Activated T-helper 2 cell treated with anti-CD3 and anti-CD28 coated beads, Interferon-gamma antibody, Interleukin-2, Interleukin-4, amounts not matched to agents 10 μg/mL and 5 μg/mL and 100 μg/mL, durations not matched to agents 14 hours and 24 hours and 36 hours (primary cell): ENCODE results near the gene SCEL. TPM values are rescaled to one million over a fixed set of nuclear protein-coding genes. Genes with fewer than 3 reads are reported as not detected.

ENCODE experiments used
- DNase-seq: peaks from one replicate; pipeline ENCODE4 v3.0.0; 2021; ENCODE audit warnings: low spot score
- H3K27ac Mint-ChIP-seq: one replicate; pipeline ENCODE4 v1.8.0; 2021; ENCODE audit warnings: mixed read lengths
- H3K27me3 Mint-ChIP-seq: one replicate; pipeline ENCODE4 v1.8.0; 2021; ENCODE audit warnings: low read depth, mixed read lengths
- H3K36me3 Mint-ChIP-seq: one replicate; pipeline ENCODE4 v1.8.0; 2021; ENCODE audit warnings: low read depth, mixed read lengths
- H3K4me1 Mint-ChIP-seq: one replicate; pipeline ENCODE4 v1.8.0; 2021; ENCODE audit warnings: low read depth, mixed read lengths
- H3K4me3 Mint-ChIP-seq: one replicate; pipeline ENCODE4 v1.8.0; 2021; ENCODE audit warnings: low read depth, mild to moderate bottlenecking, moderate library complexity, mixed read lengths
- H3K9me3 Mint-ChIP-seq: one replicate; pipeline ENCODE4 v1.8.0; 2021; ENCODE audit warnings: mixed read lengths
- intact Hi-C: fragments of 100-400 bp; cut with micrococcal nuclease; formaldehyde crosslinking; loops from one replicate; pipeline ENCODE4 v1.15.1; 2023
- total RNA-seq: library from RNA; stranded (reverse); gene quantifications from 2 replicates; pipeline ENCODE4 v1.2.3, GENCODE V29; 2022

Gene SCEL
- total RNA-seq, 1 donor from 2014 or later, result not detected

DNA sequence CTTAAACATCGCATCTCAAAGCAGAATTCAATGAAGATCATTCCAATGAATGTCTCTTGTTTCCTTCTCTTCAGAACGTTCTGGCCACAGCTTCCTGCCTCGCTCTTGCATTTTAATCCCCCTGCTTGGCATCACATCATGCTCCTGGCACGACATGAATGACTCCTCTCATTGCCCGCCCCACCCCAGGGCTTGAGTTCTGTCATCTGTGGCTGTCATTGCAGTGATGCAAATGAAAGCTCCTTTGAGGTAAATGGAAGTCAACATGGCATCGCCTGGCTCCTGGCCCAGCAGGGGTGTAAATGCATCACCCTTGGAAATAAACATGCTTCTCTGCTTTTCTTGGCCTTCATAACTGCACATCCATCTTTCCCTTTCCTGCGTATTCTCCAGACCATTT lies 48.6 kb downstream of the SCEL start:
- no peak overlapping the region for H3K4me3 Mint-ChIP-seq
- H3K9me3 Mint-ChIP-seq, result no peaks in the 10 kb centered on the region
- DNase-seq, result no peak
- no peak overlapping the region for H3K27ac Mint-ChIP-seq
- H3K4me1 Mint-ChIP-seq, result no peaks in the 10 kb centered on the region
- intact Hi-C loops, result no loop called here
- no peaks in the 10 kb centered on the region for H3K36me3 Mint-ChIP-seq
- H3K27me3 Mint-ChIP-seq, result peaks cover 4% of the 10 kb centered on the region

DNA sequence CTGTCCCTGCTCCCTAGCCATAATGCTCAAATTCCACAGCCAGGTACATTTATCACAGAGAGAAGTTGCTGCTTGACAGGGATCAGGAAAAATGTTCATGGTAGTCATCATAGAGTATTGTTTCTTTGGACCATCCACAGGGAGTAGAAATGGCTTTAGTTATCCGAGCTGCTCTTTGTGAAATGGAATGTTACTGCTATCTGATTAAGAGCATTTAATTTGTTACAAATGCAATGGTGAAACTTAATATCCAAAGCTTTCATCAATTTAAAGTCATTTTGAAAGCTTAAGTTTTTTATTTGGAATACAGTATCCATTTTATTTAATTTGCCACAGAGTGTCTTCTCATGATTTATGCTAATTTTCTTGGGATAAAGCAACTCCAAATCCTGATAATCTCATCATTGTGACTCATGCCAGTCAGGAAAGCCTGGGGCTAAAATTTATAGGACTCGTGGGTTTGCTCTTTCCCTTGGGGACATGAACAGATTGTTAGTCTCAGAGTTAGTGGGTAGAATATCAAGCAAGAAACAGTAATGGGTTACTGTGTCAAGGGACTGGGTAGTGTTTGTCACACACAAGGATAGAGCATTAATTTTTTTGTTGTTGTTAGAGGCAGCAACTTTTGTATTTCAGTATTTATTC lies 59.8 kb downstream of the SCEL start:
- no peaks in the 10 kb centered on the region for H3K9me3 Mint-ChIP-seq
- H3K27ac Mint-ChIP-seq, result no peak overlapping the region
- H3K27me3 Mint-ChIP-seq, result peaks cover 28% of the 10 kb centered on the region
- no peak for DNase-seq
- no peaks in the 10 kb centered on the region for H3K4me1 Mint-ChIP-seq
- no peak overlapping the region for H3K4me3 Mint-ChIP-seq
- intact Hi-C loops, result no loop called here
- H3K36me3 Mint-ChIP-seq, result no peaks in the 10 kb centered on the region

DNA sequence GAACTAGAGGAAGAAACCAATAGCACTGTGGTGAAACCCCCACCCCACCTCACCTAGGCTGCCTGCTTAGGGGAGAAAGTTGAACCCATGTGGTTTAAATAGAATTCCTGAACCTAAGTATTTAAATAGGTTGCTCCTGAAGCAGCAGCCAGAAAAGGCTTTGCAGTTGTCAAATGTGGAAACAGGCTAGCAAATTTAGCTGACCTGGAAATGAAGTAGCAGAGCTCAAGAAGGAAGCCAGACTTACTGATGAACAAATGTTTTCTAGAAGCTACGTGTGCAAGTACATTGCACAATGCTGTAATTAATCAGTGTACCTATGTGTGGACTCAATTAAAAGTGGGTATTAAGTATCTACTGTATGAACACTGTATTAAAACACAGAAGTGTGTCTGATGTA lies 61.3 kb downstream of the SCEL start:
- Mint-ChIP-seq H3K27ac (no peak overlapping the region), H3K4me1 (no peaks in the 10 kb centered on the region), H3K9me3 (no peaks in the 10 kb centered on the region), H3K36me3 (no peaks in the 10 kb centered on the region), H3K27me3 (peaks cover 34% of the 10 kb centered on the region), H3K4me3 (no peak overlapping the region)
- intact Hi-C loops, result no loop called here
- no peak for DNase-seq

DNA sequence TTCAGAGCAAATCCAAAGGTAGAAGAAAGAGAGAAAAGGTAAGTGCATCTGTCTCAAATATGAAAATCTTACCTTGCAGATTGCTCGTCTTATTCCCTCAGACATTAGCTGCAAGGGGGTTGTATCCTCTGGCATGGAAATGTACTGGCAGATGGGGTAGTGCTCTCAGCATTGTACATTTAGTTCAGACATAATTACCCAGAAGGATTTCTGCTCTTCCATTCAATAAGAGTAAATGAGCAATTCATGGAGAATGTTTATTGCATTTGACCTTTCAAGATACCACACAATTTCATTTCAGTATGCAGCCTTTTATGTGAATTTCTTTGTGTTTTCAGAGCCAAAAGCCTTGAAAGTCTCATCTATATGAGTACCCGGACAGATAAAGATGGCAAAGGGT lies 63.8 kb downstream of the SCEL start:
- no peaks in the 10 kb centered on the region for H3K36me3 Mint-ChIP-seq
- no peaks in the 10 kb centered on the region for H3K9me3 Mint-ChIP-seq
- no peak for DNase-seq
- H3K4me3 Mint-ChIP-seq, result no peak overlapping the region
- intact Hi-C loops, result no loop called here
- no peaks in the 10 kb centered on the region for H3K4me1 Mint-ChIP-seq
- H3K27ac Mint-ChIP-seq, result no peak overlapping the region
- peaks cover 26% of the 10 kb centered on the region for H3K27me3 Mint-ChIP-seq

DNA sequence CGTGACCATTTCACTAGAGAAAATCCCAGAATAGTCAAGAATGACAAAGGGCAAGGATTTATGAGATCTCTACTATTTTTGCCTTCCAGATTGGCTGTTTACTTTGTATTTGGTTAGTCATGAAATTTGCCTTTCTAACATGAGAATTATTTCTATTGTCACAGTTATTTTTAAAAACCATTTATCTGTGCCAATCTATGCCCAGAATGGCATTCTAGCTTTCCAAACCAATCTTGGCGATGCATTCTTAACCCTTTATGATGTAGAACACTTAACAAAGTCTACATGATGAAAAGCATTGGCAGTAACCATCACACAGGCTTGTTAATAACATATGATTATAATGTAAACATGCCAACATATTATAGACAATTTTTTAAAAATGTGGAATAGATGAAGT lies 65.2 kb downstream of the SCEL start:
- no peak for DNase-seq
- H3K9me3 Mint-ChIP-seq, result no peaks in the 10 kb centered on the region
- no peaks in the 10 kb centered on the region for H3K4me1 Mint-ChIP-seq
- no peaks in the 10 kb centered on the region for H3K36me3 Mint-ChIP-seq
- intact Hi-C loops, result no loop called here
- no peak overlapping the region for H3K27ac Mint-ChIP-seq
- H3K27me3 Mint-ChIP-seq, result peaks cover 18% of the 10 kb centered on the region
- no peak overlapping the region for H3K4me3 Mint-ChIP-seq

DNA sequence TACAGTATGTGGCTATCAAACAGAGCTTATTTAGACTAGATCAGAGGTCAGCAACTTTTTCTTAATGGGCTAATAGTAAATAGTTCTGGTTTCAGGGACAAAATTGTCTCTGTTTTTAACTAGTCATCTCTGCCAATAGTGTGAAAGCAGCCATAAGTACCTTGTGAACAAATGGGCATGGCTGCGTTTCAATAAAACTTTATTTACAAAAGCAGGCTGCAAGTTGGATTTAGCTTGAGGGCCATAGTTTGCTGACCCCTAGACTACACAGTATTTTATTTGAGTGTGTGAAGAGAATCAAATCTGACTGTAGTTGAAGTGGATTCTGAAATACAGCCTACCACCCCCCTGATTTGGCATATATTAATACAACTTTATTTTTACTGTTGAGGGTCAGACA lies 75.6 kb downstream of the SCEL start:
- H3K27me3 Mint-ChIP-seq, result peaks cover 9% of the 10 kb centered on the region
- H3K4me3 Mint-ChIP-seq, result no peak overlapping the region
- no peaks in the 10 kb centered on the region for H3K4me1 Mint-ChIP-seq
- H3K36me3 Mint-ChIP-seq, result no peaks in the 10 kb centered on the region
- no peak overlapping the region for H3K27ac Mint-ChIP-seq
- H3K9me3 Mint-ChIP-seq, result no peaks in the 10 kb centered on the region
- DNase-seq, result no peak
- intact Hi-C loops, result no loop called here

DNA sequence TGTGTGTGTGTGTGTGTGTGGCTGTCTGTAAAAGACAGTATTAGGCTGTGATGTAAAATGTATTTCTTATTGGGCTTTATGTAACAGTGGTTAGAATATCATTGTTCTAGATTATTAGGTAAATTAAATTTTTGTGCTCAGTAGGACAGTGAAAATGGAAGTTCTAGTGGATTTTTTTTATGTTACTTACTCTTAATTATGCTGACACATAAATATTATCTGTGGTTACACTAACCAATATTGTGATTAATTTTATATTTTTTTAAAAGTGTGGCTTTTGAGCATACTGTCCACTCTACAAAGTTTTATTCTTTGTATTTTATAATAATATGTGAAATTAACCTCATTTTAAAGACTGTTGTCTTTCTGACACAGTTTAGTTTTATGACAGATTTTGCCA lies 80.5 kb downstream of the SCEL start:
- H3K27me3 Mint-ChIP-seq, result peaks cover 17% of the 10 kb centered on the region
- no peaks in the 10 kb centered on the region for H3K4me1 Mint-ChIP-seq
- no peak overlapping the region for H3K4me3 Mint-ChIP-seq
- no peaks in the 10 kb centered on the region for H3K36me3 Mint-ChIP-seq
- DNase-seq, result no peak
- no peak overlapping the region for H3K27ac Mint-ChIP-seq
- no peaks in the 10 kb centered on the region for H3K9me3 Mint-ChIP-seq
- intact Hi-C loops, result no loop called here

DNA sequence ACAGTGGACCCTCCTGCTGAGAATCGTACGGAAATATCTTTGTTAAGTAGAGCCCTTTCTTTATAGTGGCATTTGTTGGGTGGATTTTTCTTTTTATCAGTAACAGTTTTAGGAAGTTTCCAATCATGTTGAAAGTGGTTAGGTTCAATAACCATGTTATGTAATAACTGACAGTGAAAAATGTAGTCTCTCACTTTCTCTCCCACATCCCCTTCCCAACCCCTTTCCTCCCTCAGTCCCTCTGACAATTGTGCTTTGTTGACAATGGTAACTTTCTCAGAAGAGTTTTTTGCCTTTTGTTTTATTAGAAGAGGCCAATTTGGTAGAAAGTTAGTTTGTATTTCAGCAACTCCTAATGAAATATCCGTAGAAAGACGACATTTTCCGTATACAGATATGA lies 84.1 kb downstream of the SCEL start:
- Mint-ChIP-seq H3K4me3 (no peak overlapping the region), H3K9me3 (no peaks in the 10 kb centered on the region), H3K36me3 (no peaks in the 10 kb centered on the region), H3K27me3 (peaks cover 18% of the 10 kb centered on the region), H3K4me1 (no peaks in the 10 kb centered on the region), H3K27ac (no peak overlapping the region)
- intact Hi-C loops, result no loop called here
- DNase-seq, result no peak

DNA sequence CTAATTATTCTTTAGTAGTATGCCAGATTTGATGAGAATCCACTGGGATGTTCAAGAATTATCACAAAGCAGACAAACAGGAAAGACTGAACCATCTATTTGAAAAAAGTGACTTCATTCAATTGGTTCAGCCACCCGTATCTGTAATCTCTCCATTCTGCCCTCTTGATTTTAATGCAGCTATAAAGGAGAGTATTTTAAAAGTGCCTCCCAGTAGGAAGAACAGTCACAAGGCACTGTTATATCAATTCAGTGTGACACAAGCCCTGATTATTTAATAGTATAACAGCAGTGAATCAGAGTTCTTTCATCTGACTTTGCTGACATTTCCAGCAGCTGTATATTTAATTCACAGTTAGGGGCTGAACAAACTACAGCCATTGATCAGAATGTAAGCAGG lies 84.6 kb downstream of the SCEL start:
- no peak overlapping the region for H3K4me3 Mint-ChIP-seq
- intact Hi-C loops, result no loop called here
- H3K27me3 Mint-ChIP-seq, result peaks cover 14% of the 10 kb centered on the region
- no peaks in the 10 kb centered on the region for H3K36me3 Mint-ChIP-seq
- H3K9me3 Mint-ChIP-seq, result no peaks in the 10 kb centered on the region
- no peak for DNase-seq
- H3K27ac Mint-ChIP-seq, result no peak overlapping the region
- no peaks in the 10 kb centered on the region for H3K4me1 Mint-ChIP-seq

DNA sequence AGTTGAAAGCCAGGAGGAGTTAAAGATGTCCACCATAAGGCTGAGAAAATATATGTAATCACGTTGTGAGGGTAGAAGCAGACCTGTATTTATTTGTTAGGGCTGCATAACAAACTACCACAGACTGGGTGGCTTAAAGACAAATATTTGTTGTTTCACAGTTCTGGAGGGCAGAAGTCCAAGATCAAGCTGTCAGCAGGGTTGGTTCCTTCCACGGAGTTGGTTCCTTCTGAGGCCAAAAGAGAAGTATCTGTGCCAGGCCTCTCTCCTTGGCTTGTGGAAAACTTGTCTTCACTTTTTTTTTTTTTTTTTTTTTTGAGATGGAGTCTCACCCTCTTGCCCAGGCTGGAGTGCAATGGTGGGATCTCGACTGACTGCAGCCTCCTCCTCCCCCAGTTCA lies 88.3 kb downstream of the SCEL start:
- Mint-ChIP-seq H3K27me3 (peaks cover 6% of the 10 kb centered on the region), H3K36me3 (no peaks in the 10 kb centered on the region), H3K4me1 (no peaks in the 10 kb centered on the region), H3K4me3 (no peak overlapping the region), H3K27ac (no peak overlapping the region), H3K9me3 (no peaks in the 10 kb centered on the region)
- intact Hi-C loops, result no loop called here
- DNase-seq, result no peak

GRCh38 chr13:77628170-77628569 lies 92.7 kb downstream of the SCEL start:
- intact Hi-C loops, result no loop called here
- no peak overlapping the region for H3K27ac Mint-ChIP-seq
- H3K27me3 Mint-ChIP-seq, result peaks cover 3% of the 10 kb centered on the region
- H3K36me3 Mint-ChIP-seq, result no peaks in the 10 kb centered on the region
- no peak for DNase-seq
- H3K9me3 Mint-ChIP-seq, result no peaks in the 10 kb centered on the region
- H3K4me3 Mint-ChIP-seq, result no peak overlapping the region
- H3K4me1 Mint-ChIP-seq, result no peaks in the 10 kb centered on the region

DNA sequence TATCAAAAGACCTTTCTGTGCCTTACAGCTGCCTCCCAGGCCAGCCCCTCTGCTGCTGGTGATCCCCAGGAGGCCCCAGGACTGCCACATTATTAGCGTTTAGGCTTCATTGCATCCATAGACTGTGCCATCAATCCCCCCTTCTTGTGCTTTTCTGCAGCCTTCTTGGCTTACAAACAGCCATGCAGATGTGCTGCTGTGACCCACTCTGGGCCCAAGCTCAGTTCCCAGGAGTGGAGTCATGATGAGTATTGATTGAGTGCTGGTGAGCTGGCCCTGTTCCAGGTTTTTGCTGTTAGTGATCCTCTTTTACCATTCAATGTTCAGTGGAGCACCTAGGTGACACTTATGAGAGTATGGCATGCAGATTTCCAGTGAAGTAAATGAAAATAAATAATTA lies 102.1 kb downstream of the SCEL start:
- Mint-ChIP-seq H3K36me3 (no peaks in the 10 kb centered on the region), H3K27me3 (no peaks in the 10 kb centered on the region), H3K4me3 (no peak overlapping the region), H3K27ac (no peak overlapping the region), H3K9me3 (no peaks in the 10 kb centered on the region), H3K4me1 (no peaks in the 10 kb centered on the region)
- no peak for DNase-seq
- intact Hi-C loops, result no loop called here

DNA sequence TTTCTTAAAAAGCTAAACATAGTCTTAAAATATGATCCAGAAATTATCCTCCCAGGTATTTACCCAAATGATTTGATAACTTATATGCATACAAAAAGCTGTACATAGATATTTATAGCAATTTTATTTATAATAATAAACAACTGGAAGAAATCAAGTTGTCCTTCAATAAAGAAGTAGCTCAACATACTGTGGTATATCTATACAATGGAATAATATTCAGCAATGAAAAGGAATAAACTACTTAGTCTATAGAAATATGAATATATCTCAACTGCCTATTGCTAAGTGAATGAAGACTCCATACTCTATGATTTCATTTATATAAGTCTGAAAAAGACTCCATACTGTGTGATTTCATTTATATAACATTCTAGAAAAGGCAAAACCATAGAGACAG lies 114.9 kb downstream of the SCEL start:
- peaks cover 2% of the 10 kb centered on the region for H3K27me3 Mint-ChIP-seq
- no peak for DNase-seq
- H3K4me1 Mint-ChIP-seq, result no peaks in the 10 kb centered on the region
- H3K4me3 Mint-ChIP-seq, result no peak overlapping the region
- intact Hi-C loops, result no loop called here
- no peak overlapping the region for H3K27ac Mint-ChIP-seq
- H3K9me3 Mint-ChIP-seq, result no peaks in the 10 kb centered on the region
- no peaks in the 10 kb centered on the region for H3K36me3 Mint-ChIP-seq

DNA sequence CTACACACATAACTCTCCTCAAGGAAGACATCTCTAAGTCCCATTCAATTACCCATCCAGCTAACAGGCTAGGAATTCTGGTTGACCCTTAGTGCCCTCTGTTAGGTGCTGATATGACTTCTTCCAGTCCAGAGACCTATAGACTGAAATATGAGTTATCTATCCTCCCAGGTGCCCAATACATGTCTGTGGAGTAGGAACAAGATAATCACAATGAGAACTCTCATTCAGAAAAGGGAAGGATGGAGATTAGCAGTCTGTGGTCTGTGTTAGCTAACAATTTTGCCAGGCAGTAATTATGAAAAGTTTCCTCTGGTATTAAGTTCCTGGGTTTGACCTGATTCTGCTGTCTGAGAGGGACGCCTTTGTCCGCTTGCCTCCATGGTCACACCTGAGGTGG lies 117.8 kb downstream of the SCEL start:
- Mint-ChIP-seq H3K4me1 (no peaks in the 10 kb centered on the region), H3K36me3 (no peaks in the 10 kb centered on the region), H3K27me3 (peaks cover 4% of the 10 kb centered on the region), H3K4me3 (no peak overlapping the region), H3K27ac (no peak overlapping the region), H3K9me3 (no peaks in the 10 kb centered on the region)
- no peak for DNase-seq
- intact Hi-C loops, result no loop called here
